Panc1 (cell line): ENCODE data around the gene SH3PXD2B. TPM values are rescaled to one million over a fixed set of nuclear protein-coding genes. Genes with fewer than 3 reads are reported as not detected.

Experiments used
- ATAC-seq: fragments of 200-7000 bp; cut with Tn5 transposase; 2 replicates; pipeline ENCODE4 v1.9.1; 2020; ENCODE audit warnings: mild to moderate bottlenecking, moderate library complexity
- BruUV-seq: library from RNA; stranded (reverse); fragments of 400-500 nt; replicated peaks from 2 replicates; lab custom pipeline; 2021; lab: Mats Ljungman, UMichigan
- CTCF ChIA-PET: fragments of 300-600 bp; sonication (Branson Sonifier 250); formaldehyde crosslinking; loops from one replicate; lab custom pipeline; 2022; ENCODE audit warnings: antibody characterized with exemption; lab: Charles Lee
- POLR2A ChIA-PET: fragments of 300-600 bp; sonication (Branson Sonifier 250); formaldehyde crosslinking; loops from one replicate; lab custom pipeline; 2022; ENCODE audit warnings: antibody characterized with exemption; lab: Charles Lee
- DNase-seq: peaks from one replicate; pipeline ENCODE4 v3.0.0-alpha.2; 2010; ENCODE audit warnings: low read depth, low spot score
- H3K27ac ChIP-seq: 2 replicates; pipeline ENCODE4 v1.5.1; 2011; ENCODE audit warnings: mild to moderate bottlenecking, low read length, inconsistent platforms
- H3K27me3 ChIP-seq: fragments of 200-500 bp; sonication (Bioruptor generic); 2 replicates; pipeline ENCODE4 v1.6.0; 2014; ENCODE audit warnings: low read length, inconsistent platforms; ENCODE audit not compliant: control insufficient read depth, insufficient read depth
- H3K36me3 ChIP-seq: fragments of 200-500 bp; sonication (Bioruptor generic); 2 replicates; pipeline ENCODE4 v1.5.1; 2014; ENCODE audit warnings: inconsistent platforms, mild to moderate bottlenecking, low read length, moderate library complexity; ENCODE audit not compliant: control insufficient read depth, insufficient read depth
- H3K4me1 ChIP-seq: 2 replicates; pipeline ENCODE4 v1.5.1; 2011; ENCODE audit warnings: inconsistent platforms, mild to moderate bottlenecking, low read length, moderate library complexity; ENCODE audit not compliant: control insufficient read depth, insufficient read depth
- H3K4me3 ChIP-seq, 2 experiments: 2 replicates each; pipeline ENCODE4 v1.5.1; 2011 to 2012; ENCODE audit warnings: low read depth in 2 of 2, low read length in 2 of 2, mild to moderate bottlenecking in 2 of 2, inconsistent platforms in 1 of 2, moderate library complexity in 1 of 2
- H3K9me3 ChIP-seq: fragments of 200-500 bp; sonication (Bioruptor generic); 2 replicates; pipeline ENCODE4 v1.5.1; 2014; ENCODE audit warnings: low read depth, mild to moderate bottlenecking, inconsistent platforms, low read length, moderate library complexity; ENCODE audit not compliant: control insufficient read depth, insufficient read depth
- CTCF ChIP-seq: fragments of 450-650 bp; IDR thresholded peaks from 2 replicates; pipeline ENCODE4 v1.5.1; 2017; ENCODE audit warnings: mild to moderate bottlenecking
- POLR2AphosphoS5 ChIP-seq: IDR thresholded peaks from 2 replicates; pipeline ENCODE4 v1.6.1; 2012; ENCODE audit warnings: mild to moderate bottlenecking, low read depth, low read length, moderate library complexity
- REST ChIP-seq, 2 experiments: IDR thresholded peaks; 2 replicates each; pipeline ENCODE4 v1.6.1; 2011 to 2012; ENCODE audit warnings: low read depth in 2 of 2, control low read depth in 1 of 2, low read length in 1 of 2, mild to moderate bottlenecking in 1 of 2, moderate library complexity in 1 of 2; ENCODE audit not compliant: insufficient read depth in 1 of 2
- SIN3A ChIP-seq: IDR thresholded peaks from 2 replicates; pipeline ENCODE4 v1.6.1; 2012; ENCODE audit warnings: low read depth, mild to moderate bottlenecking, low read length, moderate library complexity, borderline replicate concordance; ENCODE audit not compliant: insufficient read depth
- TCF7L2 ChIP-seq: IDR thresholded peaks from 2 replicates; pipeline ENCODE4 v1.6.1; 2011; ENCODE audit warnings: mild to moderate bottlenecking, low read depth, low read length, inconsistent platforms
- in situ Hi-C: cut with HindIII; loops from 2 replicates; pipeline ENCODE4 v1.10.0; 2016; ENCODE audit warnings: low sequenced_read_pairs, low pct_unique_long_range_greater_than_20kb
- intact Hi-C: fragments of 100-400 bp; cut with micrococcal nuclease; formaldehyde crosslinking; loops from one replicate; pipeline ENCODE4 v1.10.0; 2022; ENCODE audit not compliant: unreplicated experiment
- total RNA-seq: library from RNA; stranded (reverse); gene quantifications from one replicate; pipeline ENCODE4 v1.2.1, GENCODE V29; 2021; ENCODE audit not compliant: unreplicated experiment

SH3PXD2B gene
- total RNA-seq, 1 experiment from 2014 or later, result 39.7 TPM

- no TSS peak for BruUV-seq
- no peak overlapping the region for H3K27ac ChIP-seq
- peaks cover 10% of the 10 kb centered on the region for H3K4me1 ChIP-seq
- no peaks in the 10 kb centered on the region for H3K27me3 ChIP-seq
- no peak overlapping the region for H3K4me3 ChIP-seq
- in situ Hi-C loops (no loop called here), intact Hi-C loops (no loop called here)
- ChIA-PET POLR2A (interaction anchor here (0.5 to 0.6 kb wide), 2 partner anchors 57 to 305 kb away, joined by 3 to 4 read pairs; no protein-coding TSS in a partner anchor), CTCF (no interaction called here)
- ATAC-seq (no peak), DNase-seq (no peak)
- no peaks in the 10 kb centered on the region for H3K36me3 ChIP-seq
- no peak for TF ChIP-seq REST (IDR thresholded peaks at IDR 0.05; ENCODE audit: insufficient read depth in 1 of 2, low read depth in 2 of 2, low read length in 1 of 2)
- TF ChIP-seq POLR2AphosphoS5, result no peak
- no peak for TF ChIP-seq TCF7L2
- no peak for TF ChIP-seq SIN3A
- no peak for TF ChIP-seq CTCF
- H3K9me3 ChIP-seq, result no peaks in the 10 kb centered on the region
Measured at GRCh38 chr5:172436078-172436878, 18.0 kb downstream of the SH3PXD2B start.

- POLR2A ChIA-PET, result interaction anchor here (0.5 kb wide), 1 partner anchor 56 kb away, joined by 3 read pairs; no protein-coding TSS in a partner anchor
- in situ Hi-C loops, result no loop called here
- H3K27ac ChIP-seq, result no peak overlapping the region
- H3K9me3 ChIP-seq, result no peaks in the 10 kb centered on the region
- H3K36me3 ChIP-seq, result no peaks in the 10 kb centered on the region
- DNase-seq, result no peak
- TF ChIP-seq CTCF, result no peak
- TF ChIP-seq POLR2AphosphoS5, result no peak
- TF ChIP-seq TCF7L2, result no peak
- TF ChIP-seq REST (IDR thresholded peaks at IDR 0.05; ENCODE audit: insufficient read depth in 1 of 2, low read depth in 2 of 2, low read length in 1 of 2), result no peak
- TF ChIP-seq SIN3A, result no peak
- CTCF ChIA-PET, result no interaction called here
- no peak overlapping the region for H3K4me3 ChIP-seq
- BruUV-seq, result no TSS peak
- peaks cover 10% of the 10 kb centered on the region for H3K4me1 ChIP-seq
- ATAC-seq, result no peak
- H3K27me3 ChIP-seq, result no peaks in the 10 kb centered on the region
- intact Hi-C loops, result no loop called here
Measured at GRCh38 chr5:172435362-172436077, 18.8 kb downstream of the SH3PXD2B start.
